Measurements from ENCODE around the gene MFSD11.
"Not testable (repeated sequence)": the region's sequence is repeated elsewhere in the genome, so short reads cannot be mapped to it uniquely, and the experiment has no call there.

Gene MFSD11

GRCh38 chr17:76707985-76708807 lies 29.7 kb upstream of the MFSD11 start:
- no peak for DNase-seq

DNA sequence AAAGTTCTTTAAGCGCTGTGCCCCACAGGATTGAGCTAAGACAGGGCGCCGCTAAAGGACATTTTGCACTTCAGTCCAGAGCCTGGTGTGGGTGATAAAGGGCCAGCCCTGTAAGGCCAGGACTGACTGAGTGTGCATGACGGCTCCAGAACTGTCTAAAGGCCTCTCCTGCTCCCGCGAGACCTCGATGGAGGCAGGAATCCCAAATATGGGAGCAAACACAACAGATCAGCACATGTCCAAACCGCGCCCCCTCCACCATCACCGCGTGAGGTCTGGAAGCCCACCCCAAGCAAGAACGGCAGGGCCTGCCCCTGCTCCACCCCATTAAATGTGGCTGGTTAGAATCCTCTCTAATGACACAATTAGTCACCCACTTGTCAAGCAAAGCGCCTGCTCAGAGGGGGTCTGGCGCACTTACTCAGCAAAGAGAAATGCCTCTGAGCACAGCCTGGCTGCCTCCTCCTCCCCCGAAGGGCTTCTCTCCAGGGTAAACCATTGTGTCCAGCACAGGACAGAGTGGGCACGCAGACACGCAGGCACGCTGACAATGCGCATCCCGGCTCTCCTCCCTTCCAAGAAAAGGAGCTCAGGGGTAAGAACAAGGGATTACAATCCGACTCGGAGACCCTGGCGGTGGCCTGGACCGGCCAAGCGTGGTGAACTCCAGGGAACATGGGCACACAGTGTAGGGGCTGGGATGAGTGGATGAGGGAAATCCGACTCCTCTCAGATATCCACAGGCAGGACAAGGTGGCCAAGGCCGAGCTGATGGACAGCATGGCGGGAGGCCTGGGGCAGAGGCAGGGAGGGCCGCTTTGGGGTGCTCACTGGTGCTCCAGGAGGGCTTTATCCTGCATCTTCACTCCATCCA lies 28.6 kb upstream of the MFSD11 start:
- peak; percentile 74 for DNase-seq

- peak; percentile 70 for DNase-seq
These were observed 27.7 kb upstream of the MFSD11 start for GRCh38 chr17:76709951-76710862.

DNA sequence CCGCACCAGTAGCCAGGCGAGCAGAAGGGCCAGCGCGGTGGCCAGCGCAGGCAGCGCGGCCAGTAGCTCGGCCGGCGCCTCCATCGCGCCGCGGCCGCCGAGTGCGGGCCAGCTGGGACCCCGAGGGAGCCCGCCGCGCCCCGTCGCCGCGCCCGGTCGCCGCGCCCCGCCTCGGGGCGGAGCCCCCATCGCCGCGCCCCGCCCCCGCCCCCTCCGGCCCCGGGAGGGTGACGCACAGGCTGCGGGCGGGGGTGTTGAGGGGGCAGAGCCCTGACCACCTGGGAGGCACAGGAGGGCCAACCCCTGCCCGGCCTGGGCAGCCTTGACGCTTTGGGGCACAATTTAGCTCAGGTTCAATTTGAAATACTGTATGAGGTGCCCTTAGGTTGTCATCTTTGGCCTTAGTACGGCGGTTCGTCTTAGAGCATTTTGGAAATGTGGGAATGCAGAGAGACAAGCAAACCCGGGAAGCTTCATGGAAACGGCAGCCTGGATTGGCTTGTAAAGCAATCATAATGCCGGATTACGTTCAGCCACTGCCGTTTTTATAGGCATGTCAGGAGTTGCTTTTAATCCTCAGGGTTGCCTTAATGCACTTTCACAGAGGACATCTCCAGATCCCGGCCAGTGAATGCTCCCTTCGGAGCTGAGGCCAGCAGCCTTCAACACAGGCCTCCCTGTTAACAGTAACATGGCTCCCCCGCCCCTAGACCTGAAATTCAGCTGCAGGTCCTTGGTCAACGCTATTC lies 26.9 kb upstream of the MFSD11 start, which contains the start of gene MXRA7:
Gene MXRA7 (minus strand): TSS at position 103 of the 749 bp plus-strand sequence. CDS start 19 bp downstream, at position 84.
- DNase-seq = peak; percentile 75

GRCh38 chr17:76712321-76712720 lies 25.6 kb upstream of the MFSD11 start:
- DNase-seq = not testable (repeated sequence)

DNA sequence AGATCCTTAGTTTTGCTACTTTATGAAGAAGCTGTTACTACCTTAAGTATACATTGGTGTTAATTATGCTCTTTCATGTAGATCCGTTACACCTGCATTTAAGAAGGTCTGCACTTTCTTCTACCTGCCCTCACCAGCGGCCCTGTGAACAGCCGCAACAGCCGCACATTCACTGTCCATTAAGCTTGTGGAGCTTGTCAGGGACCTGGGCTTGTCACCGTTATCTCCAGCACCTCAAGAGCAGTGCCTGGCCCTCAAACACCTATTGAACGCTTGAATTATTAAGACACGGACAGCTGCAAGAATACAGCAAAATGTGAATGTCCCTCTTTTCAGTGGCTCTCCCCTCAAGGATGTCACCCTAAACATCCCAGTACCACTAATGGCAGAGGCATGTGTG lies 24.2 kb upstream of the MFSD11 start:
- DNase-seq = no peak

- no peak for DNase-seq
These were observed 23.6 kb upstream of the MFSD11 start for GRCh38 chr17:76714336-76714735.

DNA sequence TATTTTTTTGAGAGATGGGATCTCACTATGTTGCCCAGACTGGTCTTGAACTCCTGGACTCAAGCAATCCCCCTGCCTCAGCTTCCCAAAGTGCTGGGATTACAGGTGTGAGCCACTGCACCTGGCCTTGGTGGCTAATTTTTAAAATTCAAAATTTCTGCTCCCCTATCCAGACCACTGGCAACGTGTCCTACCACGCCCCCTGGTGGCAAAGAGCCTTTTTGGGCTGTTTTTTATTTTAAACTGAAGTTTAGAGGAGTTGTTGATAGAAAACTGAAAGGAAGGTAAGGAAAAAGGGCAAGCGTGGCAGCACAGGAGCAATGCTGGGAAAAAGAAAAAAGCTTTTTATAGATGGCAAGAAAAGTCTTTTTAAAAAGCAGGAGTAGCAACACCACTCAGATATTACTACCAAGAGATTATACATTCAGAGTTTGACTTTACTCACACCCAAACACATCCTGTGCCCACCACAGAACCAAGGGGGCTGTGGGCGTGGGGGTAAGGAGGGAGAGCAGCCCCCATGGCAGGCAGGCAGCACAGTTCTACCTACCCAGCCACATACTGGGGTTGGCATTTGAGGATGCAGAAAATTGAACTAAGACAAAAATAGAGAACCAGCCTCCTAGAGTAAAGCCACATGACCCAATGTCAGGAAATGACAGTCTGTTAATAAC lies 23.0 kb upstream of the MFSD11 start:
- no peak for DNase-seq

DNA sequence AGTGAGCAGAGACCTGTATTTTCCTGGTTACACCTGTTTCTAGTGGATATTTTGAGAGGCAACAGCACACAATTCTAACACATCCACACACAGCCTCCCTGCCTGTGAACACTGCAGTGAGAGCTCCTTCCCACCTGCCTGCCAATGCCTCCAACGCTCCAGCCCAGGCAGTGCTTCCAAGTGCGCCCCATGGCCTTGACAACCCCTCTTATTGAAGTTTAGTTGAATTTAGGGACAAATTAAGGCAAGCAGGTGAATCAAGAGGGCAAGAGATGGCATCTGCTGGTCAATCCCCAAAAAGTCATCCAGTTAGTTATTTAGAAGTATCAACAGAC lies 22.5 kb upstream of the MFSD11 start:
- DNase-seq = no peak

- DNase-seq = no peak
These were observed 21.6 kb upstream of the MFSD11 start for GRCh38 chr17:76716146-76716838.

DNA sequence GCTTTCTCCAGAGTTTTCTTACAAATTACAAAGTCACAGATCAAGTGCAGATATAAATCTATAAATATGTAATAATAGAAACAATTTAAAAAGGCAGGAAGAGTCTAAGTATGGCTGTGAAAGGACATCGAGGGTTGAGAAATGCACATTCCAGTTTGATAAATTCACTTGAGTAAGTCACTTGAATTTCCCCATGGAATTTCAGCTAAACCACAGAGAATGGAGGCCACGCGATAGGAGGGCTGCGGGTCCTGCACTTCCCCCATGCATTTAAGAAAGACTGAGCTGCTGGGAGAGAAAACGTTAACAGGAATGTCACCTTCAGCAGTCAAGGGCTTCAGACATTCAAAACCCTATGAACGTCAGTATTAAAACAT lies 21.1 kb upstream of the MFSD11 start:
- no peak for DNase-seq

DNA sequence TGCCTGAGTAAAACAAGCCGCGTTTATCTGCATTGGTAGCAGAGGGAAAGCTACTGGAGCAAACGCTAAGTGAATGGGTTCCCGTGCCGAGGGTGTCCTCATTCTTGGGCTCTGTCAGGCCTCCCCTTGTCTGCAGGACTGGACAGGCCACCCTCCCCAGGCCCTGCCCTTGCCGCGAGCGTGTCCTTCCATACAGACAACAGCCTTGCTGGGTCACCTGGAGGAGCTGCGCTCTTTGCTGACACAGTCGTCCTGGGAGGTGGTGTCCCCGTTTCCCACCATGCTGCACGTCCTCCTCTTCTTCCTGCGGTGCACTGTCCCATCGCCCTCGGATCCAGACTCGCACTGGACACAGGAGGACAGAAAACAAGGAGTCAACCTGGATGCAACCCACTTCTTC lies 19.4 kb upstream of the MFSD11 start:
- no peak for DNase-seq

GRCh38 chr17:76720211-76720610 lies 17.7 kb upstream of the MFSD11 start:
- DNase-seq = no peak

- no peak for DNase-seq
These were observed 17.0 kb upstream of the MFSD11 start for GRCh38 chr17:76720941-76721340.

DNA sequence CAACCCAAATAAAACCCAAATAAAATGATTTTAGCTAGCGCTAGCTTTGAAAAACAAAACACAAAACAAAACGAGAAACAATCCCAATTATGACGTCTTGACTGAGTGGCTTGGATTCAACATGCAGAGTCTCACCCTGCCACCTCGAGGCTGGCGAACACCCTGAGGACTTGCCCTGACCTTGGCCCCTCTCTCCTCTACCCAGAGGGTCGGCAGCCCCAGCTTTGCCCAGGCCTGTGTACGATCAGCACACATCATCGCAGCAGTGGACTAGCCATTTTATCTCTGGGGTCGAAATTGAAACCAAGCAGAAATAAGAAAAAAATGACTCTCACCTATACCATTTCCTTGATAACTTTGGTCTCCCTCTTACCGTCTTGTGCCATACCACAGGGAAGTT lies 16.5 kb upstream of the MFSD11 start:
- DNase-seq = no peak

- no peak for DNase-seq
These were observed 15.6 kb upstream of the MFSD11 start for GRCh38 chr17:76722279-76722678.

DNA sequence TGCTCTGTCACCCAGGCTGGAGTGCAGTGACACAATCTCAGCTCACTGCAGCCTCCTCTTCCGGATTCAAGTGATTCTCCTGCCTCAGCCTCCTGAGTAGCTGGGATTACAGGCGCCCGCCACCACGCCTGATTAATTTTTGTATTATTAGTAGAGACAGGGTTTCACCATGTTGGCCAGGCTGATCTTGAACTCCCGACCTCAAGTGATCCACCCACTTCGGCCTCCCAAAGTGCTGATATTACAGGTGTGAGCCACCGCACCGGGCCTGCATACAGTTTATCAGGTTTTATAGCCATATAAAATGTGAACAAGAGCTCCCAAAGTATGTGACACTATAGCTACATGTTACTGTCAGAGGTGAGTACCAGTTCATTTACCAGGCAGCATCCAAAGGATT lies 14.9 kb upstream of the MFSD11 start:
- DNase-seq = not testable (repeated sequence)

DNA sequence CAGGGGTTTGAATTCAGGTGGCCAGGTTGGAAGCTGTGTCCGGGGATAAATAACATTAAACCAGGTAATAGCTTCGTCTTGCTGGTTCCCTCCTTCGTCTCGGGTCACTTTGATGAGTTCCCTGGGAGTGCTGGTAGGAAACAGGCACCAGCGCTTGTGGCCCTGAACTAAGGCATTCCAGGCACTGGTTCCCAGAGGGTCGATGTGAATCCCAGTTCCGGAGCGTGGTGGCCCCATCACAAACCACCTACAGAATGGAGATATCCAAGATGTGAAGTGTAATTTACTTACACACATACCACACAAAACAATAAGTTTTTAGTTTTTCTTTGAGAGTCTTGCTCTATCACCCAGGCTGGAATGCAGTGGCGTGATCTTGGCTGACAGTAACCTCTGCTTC lies 14.1 kb upstream of the MFSD11 start:
- DNase-seq = no peak

DNA sequence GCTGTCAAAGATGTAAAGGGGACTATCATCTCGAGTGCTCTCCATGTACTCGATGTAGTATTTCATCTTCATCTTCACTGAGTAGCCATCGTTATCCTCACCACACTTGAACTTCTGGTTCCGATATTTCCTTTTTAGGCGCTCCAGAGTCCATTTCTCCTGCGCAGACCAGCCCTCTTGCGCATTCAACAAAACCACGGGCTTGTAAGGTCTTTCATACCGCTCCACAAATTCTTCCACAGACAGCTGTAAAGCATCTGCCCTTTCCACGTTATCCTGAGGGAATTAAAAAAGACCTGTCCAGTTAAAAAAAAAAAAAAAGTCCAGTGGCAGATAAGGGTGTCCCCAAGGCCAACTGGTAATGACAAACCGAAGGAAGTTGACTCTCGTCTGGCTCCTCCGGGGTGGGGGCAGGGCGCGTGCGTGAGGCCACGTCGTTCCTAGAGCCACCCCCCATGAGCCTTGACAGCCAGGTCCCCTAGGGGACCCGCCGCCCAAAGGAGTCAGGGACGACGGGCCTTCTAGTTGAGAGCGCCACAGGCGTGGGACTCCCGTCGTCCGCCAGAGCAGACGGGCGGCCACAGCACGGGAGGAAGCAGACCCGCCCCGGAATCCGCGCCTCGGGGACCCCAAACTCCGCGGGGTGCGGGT lies 12.2 kb upstream of the MFSD11 start:
- no peak for DNase-seq

GRCh38 chr17:76726231-76726775 lies 11.6 kb upstream of the MFSD11 start, which contains the start of gene JMJD6:
JMJD6 (minus strand) TSS chr17:76726606; CDS start chr17:76726475, 131 bp downstream.
- peak; percentile 95 for DNase-seq

Data from right kidney (tissue), 1 donor.